ENCODE results near the gene KIF2A.

Gene KIF2A

DNA sequence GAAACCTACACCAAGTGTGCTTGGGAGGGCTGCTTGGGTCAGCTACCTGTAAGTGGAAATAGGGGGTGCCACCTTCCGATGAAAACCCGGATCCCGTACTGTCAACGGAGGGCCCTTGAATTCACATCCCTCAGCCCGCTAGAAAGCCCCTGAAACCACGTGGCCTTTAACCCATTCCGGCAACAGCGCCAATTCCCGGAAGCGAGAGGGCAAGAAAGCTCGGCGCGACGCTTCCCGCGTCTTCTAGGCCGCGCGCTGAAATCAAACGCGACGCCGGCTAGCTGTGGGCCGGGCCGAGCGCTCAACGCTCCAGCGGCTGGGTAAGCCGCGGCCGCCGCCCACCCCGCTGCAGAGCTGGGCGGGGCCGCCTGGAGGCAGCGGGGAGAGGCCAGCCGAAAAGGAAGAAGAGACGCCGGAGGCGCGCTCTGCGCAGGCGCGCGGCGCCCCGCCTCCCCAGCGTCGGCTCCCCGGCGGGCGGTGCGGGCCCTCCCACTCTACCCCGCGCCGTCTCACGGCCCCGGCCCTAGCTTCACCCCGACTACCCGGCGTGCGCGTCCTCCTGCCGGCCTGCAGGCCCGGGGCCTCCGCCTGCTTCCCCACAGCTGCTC, at the start of gene KIF2A:
Gene KIF2A, plus strand, starts transcription at position 492 of the 608 bp plus-strand sequence. CDS start 267 bp downstream, outside the sequence.
- peak; percentile 84 for DNase-seq (ENCODE audit: low read depth)

DNA sequence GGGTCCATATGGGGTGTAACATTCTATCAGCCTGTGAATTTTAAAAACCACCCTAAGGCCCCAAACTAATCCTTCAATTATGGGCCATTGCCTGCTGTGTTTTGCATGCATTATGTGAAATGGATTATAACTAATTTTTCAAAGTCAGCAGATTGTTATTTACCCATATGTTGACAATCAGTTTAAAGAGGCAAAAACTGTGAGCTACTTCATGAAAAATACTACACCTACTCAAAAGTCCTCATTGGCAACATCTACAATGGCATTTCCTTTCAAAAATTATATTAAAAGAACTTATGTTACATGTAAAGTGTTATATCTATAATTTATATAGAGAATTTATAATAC, 49.0 kb upstream of the KIF2A start:
- no peak for DNase-seq (ENCODE audit: low read depth)

DNA sequence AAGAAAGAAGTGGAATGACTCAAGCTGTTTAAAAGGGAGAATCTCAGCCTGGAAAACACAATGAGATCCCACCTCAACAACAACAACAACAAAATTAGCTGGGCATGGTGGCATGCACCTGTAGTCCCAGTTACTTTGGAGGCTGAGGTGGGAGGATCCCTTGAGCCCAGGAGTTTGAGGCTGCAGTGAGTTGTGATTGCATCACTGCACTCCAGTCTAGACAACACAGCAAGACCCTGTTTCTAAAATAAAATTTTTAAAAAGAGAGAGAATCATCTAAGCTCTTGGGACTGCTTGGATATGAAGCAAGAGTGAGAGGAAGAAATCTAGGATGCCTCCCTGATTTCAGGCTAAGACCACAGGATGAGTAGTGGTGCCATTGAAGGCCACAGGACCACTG, 47.4 kb upstream of the KIF2A start:
- no peak for DNase-seq (ENCODE audit: low read depth)

DNA sequence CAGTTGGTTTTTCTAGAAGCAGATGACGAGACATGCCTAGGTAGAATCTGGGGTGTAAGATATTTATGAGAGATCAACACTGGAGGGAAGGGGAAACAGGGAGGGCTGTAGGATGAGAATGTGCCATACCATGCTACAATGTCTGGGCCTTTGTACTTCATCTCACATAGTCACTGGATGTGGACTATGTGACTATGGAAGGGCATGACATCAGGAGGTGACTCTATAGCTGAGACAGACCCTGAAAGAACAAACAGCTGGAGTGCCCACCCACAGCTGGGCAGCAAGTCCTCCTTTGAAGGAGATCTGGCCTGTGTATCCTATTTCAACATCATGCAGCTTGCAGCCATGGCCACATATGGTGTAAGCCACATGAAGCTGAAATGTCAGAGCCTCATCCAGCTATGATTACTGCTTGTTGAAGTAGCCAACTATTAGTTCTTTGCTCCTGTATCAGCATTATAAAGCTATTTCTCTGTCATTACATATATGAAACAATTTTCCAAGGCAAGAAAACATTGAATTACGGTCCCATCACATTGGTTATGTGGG, 46.2 kb upstream of the KIF2A start:
- DNase-seq (ENCODE audit: low read depth), result no peak

DNA sequence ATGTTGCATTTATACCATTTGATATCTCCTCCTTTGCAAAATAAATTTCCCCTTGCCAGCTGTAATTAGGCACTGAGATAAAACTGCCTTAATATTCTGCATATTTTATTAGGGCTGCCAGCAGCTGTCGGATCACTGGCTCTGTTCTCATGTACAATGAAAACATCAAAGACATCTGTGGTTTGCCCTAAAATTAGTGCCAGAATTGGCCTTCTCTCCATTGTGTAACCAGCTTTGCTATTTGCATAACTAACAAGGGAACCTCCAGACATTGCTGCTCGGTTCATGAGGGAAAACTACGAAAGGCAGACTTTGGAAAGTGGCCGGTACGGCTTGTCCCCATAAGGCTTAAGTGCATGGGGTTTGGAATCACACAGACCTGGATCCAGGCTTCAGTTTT, 45.5 kb upstream of the KIF2A start:
- no peak for DNase-seq (ENCODE audit: low read depth)

DNA sequence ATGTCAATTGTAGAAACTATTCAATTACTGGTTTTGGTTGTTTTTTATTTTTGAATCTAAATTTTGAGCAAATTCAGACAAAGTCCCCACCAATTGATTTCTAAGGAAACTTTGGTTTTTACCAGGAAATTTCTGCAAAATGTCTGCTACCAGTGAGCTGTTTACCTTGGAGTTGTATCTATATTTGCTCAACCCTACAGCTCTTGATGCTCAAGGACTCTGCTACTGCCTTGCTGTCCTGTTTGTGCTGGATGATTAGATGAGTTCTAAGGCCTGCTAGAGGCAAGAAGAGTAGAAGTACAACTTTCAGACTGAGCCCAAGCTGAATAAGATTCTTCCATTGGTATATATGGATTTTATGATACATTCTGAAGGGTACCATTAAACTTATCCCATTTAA, 42.6 kb upstream of the KIF2A start:
- DNase-seq (ENCODE audit: low read depth), result no peak

DNA sequence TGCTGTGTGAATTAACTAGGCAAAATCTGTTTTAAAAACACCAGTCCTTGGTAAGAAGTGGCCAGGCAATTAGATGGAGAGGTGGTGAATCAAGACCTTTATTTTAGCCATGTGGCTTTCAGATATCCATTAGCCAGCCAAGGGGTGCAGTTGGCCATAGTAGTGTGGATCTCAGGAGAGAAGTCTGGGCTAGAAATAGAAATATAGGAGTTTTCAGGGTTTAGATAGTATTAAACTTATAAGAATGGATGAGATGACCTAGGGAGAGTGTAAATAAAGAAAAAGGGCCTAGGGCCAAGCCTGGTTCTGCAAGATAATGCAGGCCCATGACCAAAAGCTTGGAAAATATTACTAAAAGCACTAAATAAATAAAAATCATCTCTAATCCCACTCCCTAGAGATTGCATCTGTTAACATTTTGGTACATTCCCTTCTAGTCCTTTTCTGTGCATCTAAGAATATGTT, 40.3 kb upstream of the KIF2A start:
- no peak for DNase-seq (ENCODE audit: low read depth)

DNA sequence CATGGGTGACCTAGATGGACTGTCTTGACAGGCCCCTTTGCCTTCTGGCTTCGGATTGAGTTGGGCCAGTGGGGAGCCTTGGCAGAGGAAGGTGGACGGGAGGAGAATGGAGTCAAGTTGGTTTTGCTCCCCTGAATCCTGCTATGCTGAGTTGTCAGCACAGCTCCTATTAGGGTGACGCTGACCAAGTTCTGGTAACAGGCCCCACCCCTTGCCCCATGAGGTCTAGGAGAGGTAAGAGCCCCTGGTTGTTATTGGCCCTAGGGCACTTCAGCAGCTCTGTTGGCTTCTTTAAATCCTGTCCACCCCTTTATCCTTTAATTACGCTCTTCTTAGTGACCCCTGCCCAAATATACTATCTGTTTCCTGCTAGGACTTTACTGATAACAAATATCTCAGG, 39.4 kb upstream of the KIF2A start:
- DNase-seq (ENCODE audit: low read depth), result no peak

DNA sequence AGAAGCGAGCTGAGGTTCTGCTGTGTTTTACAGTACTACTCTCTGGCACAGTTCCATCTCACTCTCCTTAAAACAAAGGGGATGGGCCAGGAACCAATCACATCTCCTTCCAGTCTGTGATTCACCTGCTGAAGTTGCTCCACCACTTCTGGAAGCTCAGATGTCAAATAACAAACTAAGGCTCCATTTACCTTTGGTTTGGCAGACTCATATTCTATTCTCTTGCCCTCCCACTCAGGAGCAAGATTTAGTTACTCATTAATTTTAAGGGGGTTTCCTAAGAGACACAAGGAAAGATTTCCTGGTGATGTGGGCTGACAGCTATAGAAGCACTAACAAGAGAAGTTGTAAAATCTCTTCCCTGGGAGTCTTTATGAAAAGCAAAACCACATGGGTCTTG, 37.8 kb upstream of the KIF2A start:
- peak; percentile 4 for DNase-seq (ENCODE audit: low read depth)

DNA sequence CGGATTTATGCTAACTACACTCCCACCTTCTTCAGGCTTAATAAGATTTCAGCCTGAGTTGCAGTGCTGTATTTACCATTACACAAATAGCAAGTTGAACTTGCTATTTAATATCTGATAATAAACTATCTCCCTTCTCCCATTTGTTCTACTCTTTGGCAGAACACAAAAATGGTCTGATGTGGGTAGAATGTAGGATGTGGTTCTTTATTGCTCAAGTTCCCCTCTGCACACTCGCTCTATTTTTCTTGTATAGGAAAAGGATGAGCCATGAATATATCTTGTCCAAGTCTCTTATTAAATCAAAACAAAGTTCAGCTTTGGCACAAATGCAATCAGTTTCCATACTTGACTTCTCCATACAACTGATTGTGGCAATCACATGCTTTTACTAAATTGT, 37.2 kb upstream of the KIF2A start:
- no peak for DNase-seq (ENCODE audit: low read depth)

DNA sequence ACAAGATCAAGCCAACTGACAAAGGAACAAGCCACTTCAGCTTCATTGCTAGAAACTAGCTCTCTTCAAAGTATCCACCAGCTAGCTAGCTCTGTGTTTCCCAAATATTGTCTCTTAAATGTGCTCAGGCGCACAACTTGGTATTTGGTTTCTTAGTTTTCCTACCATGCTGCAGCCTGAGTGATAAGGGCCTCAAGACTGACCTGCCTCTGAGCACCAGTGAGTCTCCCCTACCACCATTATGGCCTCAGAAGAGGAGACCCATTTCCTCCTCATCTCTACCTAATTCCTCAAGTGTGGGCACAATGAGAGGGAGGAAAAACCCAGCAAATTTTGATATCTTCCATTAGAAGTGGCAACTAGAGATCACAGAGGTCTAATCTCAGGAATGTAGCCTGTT, 34.6 kb upstream of the KIF2A start:
- no peak for DNase-seq (ENCODE audit: low read depth)

DNA sequence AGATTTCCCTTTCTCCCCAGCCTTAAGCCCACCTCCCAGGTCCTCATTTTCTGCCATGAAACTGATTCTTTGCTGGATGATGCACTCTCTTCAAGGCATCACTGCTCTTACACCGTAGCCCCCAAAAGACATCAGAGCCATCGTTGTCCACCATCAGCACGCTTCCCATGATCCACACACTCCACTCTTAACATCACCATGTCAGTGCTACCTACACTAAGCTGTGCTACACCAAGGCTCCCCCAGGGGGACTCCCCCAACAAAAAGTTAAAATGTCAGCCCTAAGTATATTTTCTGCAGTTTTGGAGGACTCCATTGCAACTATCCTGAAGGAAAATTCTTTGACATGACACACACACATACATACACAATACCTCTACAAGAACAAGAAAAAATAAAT, 34.1 kb upstream of the KIF2A start:
- no peak for DNase-seq (ENCODE audit: low read depth)

DNA sequence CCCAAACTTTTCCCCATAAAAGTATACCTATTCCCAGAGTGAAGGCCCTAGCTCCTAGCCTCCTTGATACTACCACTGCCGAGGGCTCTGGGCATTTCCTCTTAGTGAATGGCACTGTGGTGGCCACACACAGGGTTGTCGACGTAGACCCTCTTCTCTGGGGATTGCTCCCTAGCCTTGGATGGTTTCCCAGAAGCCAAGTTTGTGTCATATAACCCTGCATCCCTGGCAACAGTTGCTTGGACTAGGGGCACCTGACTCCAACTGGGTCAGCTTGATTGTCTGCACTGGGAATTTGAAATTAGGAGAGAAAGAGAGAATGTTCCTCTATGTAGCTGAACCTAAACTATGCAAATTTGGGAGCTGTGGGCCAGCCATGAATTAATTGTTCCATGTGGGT, 32.3 kb upstream of the KIF2A start:
- DNase-seq (ENCODE audit: low read depth), result no peak

DNA sequence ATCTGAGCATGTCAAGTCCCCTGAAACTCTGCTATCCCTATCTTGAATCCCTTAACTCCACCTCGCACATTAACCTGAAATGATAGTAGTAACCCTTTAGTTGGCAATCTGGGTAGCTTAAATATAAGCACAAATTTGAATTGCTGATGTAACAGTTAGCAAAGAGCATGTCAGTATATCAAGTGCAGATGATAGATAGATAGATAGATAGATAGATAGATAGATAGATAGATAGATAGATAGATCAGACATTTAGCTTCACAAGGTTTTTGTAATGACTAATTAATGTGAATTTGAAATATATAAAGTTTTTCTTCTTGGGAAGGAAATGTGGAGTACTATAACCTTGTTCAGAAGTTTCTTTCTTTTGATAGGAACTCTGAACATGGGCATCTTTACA, 30.4 kb upstream of the KIF2A start:
- DNase-seq (ENCODE audit: low read depth), result no peak

DNA sequence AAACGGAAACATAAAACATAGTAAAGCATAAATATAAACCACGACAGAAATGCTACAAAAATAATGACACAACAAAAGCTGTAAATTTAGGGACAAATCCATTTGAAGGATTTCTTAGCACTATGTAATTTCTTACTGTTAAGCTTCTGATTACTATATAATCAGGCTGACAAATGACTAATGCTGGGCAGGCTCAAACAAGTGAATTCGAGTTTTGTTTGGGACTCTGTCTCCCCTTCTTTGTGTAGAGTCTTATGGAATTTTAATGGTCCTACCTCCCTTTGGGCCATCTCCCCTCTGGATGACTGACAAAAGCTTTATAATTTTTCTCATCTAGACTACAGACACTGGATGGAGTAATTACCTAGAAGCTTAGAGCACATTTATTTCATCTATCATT, 24.6 kb upstream of the KIF2A start:
- no peak for DNase-seq (ENCODE audit: low read depth)

DNA sequence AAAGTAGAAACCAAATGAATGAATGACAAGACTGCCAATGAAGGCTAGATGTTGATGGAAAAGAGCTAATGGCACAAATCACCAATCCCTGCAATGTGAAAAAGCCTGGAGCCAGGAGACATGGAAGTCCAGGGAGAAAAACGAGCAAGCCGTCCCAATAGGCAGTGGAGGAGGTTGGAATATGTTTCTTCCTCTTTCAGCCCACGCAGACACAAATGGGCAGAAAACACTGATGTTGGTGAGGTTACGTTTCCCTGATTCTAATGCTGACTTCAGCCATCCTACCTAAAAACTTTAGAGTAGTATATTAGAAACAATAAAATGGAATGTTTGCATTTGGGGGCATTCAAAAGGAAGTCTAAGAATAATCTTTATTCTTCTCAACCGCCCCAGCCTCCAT, 23.9 kb upstream of the KIF2A start:
- DNase-seq (ENCODE audit: low read depth), result no peak

DNA sequence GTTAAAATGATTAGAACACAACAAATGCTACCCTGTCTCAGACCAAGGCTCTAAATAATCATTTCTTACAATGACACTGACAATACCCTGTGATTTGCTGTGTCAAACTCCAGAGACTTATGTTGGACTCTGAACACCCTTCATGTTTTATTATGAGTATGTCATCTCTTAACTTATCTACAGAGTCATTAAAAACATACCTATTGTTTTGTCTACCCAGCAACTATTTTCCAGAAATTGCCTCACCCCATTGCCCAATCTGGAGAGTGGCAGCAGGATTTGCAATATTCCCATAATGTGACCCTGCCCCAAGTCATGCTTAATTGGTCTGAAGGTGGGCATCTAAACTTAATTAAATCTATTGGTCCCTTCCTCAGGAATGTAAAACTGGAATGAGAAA, 23.0 kb upstream of the KIF2A start:
- no peak for DNase-seq (ENCODE audit: low read depth)

DNA sequence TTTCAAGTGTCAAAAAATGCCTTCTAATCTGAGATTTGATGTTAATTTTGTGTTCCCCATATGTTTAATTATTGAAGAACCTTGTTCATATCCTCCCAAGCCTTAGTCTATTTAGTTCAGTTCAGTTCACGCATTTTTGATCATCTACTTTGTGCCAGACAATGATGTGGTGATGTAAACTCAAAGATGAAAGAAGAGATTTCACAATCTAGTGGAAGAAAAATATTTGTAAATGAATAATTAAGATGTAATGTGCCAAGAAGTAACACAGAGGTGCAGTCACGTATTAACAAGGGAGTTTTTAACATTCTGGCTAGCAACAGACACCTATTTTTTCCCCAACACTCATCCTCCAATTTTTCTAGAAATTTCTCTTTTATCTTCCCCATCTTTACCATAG, 22.1 kb upstream of the KIF2A start:
- DNase-seq (ENCODE audit: low read depth), result no peak

DNA sequence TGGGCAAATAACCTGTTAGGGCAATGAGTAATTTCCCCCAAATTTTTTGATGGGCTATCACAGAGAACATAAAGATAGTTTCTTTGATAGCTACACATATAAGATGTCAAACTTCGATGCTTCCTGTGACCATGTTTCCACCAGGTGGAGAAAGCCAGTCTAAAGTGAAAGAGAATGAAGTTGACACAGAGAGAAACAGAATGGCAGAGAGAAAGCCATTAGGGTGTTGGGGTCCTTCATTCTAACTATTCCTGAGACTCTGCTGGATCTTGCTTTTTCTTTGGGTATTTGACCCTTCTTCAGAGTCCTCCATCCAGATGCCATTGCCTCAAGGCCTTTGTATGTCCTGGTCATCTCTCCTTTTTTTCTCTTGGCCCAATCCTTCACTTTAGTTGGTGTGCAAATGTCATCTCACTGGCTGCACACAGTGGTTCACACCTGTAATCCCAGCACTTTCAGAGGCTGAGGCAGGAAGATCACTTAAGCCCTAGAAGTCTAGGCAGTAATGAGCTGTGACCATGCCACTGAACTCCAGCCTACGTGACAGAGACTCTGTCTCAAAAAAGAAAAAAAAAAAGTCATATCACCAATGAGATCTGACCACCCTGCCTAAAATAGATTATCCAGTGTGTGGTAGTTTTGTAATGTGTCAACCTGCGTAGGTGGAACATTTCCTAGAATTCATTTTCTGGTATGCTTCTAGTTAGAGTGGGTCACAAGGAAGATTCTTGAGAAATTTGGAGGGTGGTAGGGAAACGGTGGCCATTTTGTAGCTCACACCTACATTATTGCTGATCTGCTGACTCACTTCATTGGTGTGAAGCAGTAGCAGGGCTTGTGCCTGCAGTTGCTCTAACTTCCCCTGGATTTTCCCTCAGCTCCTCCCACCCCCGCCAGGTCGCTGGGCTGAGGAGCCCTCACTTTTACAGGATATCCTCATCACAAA, 20.8 kb upstream of the KIF2A start:
- no peak for DNase-seq (ENCODE audit: low read depth)

DNA sequence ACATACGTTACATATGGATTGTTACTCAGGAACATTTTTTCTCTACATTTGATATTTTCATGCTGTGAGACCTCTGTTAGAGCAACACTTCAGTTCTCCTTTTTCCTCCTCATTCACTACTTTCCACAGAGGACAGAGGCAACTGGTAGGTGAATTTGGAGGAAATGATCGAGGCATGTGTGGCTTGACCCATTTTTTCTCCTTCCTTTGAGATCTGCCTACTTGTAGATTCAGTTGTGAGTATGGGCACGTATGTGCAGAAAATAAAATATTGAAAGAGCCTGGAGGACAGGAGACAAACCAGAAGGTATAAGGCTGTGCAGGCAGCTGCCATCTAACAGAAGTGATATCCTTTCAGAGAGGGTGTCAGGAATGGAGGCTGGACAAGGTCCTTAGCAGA, 19.2 kb upstream of the KIF2A start:
- DNase-seq (ENCODE audit: low read depth), result no peak

DNA sequence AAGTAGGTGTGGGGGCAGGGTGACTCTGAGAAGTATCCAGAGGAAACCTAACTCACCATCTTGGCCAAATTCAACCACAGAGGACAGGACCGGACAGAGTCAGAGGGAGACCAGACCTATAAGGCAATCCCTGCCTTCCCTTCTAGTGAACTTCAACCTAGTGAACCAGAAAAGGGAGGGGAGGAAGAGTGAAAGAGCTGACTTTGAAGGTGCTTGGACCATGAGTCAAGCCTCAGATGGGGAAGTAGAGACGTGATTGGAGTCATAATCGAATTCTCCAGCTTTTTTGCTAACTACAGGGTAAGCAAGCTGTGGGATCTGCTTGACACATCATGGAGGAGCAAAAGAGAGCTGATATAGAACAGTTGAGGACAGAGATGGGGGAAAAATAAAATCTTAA, 18.8 kb upstream of the KIF2A start:
- no peak for DNase-seq (ENCODE audit: low read depth)

DNA sequence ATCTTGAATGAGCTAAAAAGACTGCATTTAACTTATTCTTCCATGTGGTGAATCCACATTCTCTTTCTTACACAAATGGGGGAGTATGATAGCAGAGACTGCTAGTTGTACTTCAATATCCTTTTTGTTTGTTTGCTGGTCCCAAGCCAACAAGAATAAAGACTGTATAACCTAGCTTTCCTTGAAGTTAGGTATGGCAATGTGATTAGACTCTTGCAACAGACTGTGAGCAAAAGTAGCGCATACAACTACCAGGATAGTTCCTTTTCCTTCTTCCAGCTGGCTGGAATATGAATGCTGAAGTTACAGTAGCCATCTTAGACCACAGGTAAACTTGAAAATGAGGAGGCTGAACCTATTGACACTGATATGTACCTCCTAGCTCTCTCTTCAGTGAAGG, 17.9 kb upstream of the KIF2A start:
- DNase-seq (ENCODE audit: low read depth), result no peak

DNA sequence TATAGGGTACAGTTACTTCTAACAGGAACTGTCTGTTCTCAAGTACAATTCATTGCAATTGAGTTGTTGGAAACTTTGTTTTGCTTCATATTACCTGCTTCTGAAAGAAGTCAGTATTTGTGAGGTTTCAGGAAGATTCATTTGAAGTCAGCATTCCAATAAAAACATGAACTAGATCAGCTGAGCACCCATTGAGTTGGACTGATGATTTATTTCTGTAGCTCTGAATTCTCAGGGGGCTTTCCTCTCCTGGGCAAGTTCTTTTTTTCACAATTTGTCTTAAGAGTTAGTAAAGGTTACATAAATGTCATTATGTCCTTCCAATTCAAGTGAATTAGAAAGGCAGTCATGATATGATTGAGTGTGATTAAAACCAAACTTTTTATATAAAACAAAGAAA, 16.2 kb upstream of the KIF2A start:
- DNase-seq (ENCODE audit: low read depth), result no peak
